ENCODE results near the gene TRMO.

The TRMO gene

GRCh38 chr9:97863314-97863713 is 59.0 kb downstream of the TRMO start:
- TF ChIP-seq BHLHE40 (IDR thresholded peaks at IDR 0.05; ENCODE audit: borderline replicate concordance): no peak
- CTCF ChIA-PET: no interaction called here
- POLR2A ChIA-PET: no interaction called here
- no peak for DNase-seq (ENCODE audit: extremely low spot score)

DNA sequence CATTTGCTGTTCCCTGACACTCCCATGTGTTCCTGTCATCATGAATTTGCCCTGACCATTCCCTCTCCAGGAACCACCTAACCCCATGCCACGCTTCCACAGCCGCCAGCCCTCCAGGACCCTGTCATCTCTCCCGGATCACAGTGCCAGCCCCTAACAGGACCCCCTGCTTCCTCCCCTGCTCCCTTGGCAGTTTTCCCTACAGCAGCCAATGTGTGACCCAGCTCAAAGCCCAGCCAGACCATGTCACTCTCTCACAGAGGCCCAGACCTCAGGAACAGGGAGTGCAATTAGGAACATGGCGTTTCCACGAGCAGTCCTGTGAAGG is 61.2 kb downstream of the TRMO start:
- CTCF ChIA-PET: no interaction called here
- POLR2A ChIA-PET: no interaction called here
- no peak for DNase-seq (ENCODE audit: extremely low spot score)
- TF ChIP-seq PKNOX1 (IDR thresholded peaks at IDR 0.05) (no peak), CTBP1 (IDR thresholded peaks at IDR 0.05; ENCODE audit: borderline replicate concordance) (no peak), HDGF (IDR thresholded peaks at IDR 0.05; ENCODE audit: borderline replicate concordance) (no peak), SUZ12 (IDR thresholded peaks at IDR 0.05) (no peak), SP1 (IDR thresholded peaks at IDR 0.05) (no peak), ZNF384 (IDR thresholded peaks at IDR 0.05) (no peak), FOXA1 (IDR thresholded peaks at IDR 0.05) (no peak), ARNT (IDR thresholded peaks at IDR 0.05) (no peak), FOXM1 (IDR thresholded peaks at IDR 0.05; ENCODE audit: borderline replicate concordance) (no peak), FOXK2 (IDR thresholded peaks at IDR 0.05) (no peak), BHLHE40 (IDR thresholded peaks at IDR 0.05; ENCODE audit: borderline replicate concordance) (no peak), L3MBTL2 (conservative IDR thresholded peaks at IDR 0.05) (no peak), LEF1 (IDR thresholded peaks at IDR 0.05; ENCODE audit: borderline replicate concordance) (no peak), ELF4 (IDR thresholded peaks at IDR 0.05) (no peak), NFRKB (IDR thresholded peaks at IDR 0.05) (no peak)

DNA sequence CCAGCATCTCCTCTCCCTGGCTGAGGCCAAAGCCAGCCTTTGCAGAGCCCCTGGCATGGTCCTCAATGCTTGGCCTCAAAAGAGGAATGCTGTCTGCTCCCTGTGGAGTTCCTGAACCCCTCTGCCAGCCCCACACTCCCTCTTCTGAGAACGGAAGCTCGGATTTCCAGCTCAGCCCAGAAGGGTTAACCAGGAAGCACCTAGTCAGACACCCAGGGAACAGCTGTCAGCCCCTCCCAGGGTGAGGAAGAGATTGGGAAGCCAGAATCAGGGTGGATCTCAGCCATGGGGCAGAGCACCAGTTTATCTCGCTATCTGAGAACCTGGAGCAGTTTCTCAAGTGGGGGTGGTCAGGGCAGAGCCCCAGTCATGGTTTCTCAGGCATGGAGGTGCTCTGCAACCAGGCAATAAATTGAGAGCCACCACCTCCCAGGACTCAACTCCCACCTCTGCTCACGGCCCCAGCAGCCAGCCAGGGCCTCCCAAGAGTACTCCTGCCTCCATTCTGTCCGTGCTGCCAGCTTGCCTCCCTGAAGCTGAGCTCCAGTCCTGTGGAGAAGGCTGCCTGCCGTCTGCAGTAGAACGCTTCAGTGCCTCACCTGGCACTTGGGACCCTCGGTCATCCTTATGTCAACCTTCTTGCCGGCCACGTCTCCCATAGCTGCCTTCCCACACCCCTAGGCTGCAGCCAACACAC is 61.7 kb downstream of the TRMO start:
- TF ChIP-seq ELF4 (IDR thresholded peaks at IDR 0.05): no peak
- TF ChIP-seq SUZ12 (IDR thresholded peaks at IDR 0.05): no peak
- no peak for TF ChIP-seq TARDBP (IDR thresholded peaks at IDR 0.05)
- TF ChIP-seq NFRKB (IDR thresholded peaks at IDR 0.05): no peak
- no peak for TF ChIP-seq SP1 (IDR thresholded peaks at IDR 0.05)
- DNase-seq (ENCODE audit: extremely low spot score): no peak
- POLR2A ChIA-PET: no interaction called here
- CTCF ChIA-PET: no interaction called here

DNA sequence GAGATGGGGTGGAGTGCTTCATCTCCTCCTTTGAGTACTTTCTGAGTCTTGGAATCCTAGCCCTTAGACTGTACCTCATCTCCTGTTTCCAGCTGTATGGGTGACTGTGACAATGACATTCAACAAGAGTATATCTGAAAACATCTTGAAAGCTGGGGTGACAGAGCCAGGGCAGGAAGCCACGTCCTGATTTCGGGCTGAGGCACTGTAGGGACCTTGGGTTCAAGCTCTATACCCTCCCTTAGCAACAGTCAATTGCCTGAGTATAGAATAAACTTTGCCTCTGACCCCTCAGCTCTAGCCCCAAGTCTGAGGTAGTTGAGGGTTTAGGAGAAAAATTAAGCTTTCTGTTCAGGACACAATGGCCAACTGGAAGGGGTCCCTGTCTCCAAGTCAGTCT is 63.0 kb downstream of the TRMO start:
- TF ChIP-seq FOXA1 (IDR thresholded peaks at IDR 0.05) (no peak), FOXK2 (IDR thresholded peaks at IDR 0.05) (no peak), NFRKB (IDR thresholded peaks at IDR 0.05) (no peak), PKNOX1 (IDR thresholded peaks at IDR 0.05) (no peak), SP1 (IDR thresholded peaks at IDR 0.05) (no peak), HDGF (IDR thresholded peaks at IDR 0.05; ENCODE audit: borderline replicate concordance) (no peak), LEF1 (IDR thresholded peaks at IDR 0.05; ENCODE audit: borderline replicate concordance) (no peak), SUZ12 (IDR thresholded peaks at IDR 0.05) (no peak), BHLHE40 (IDR thresholded peaks at IDR 0.05; ENCODE audit: borderline replicate concordance) (no peak), FOXM1 (IDR thresholded peaks at IDR 0.05; ENCODE audit: borderline replicate concordance) (no peak), ELF4 (IDR thresholded peaks at IDR 0.05) (no peak), L3MBTL2 (conservative IDR thresholded peaks at IDR 0.05) (no peak), CTBP1 (IDR thresholded peaks at IDR 0.05; ENCODE audit: borderline replicate concordance) (no peak), TARDBP (IDR thresholded peaks at IDR 0.05) (no peak)
- POLR2A ChIA-PET: no interaction called here
- CTCF ChIA-PET: no interaction called here
- DNase-seq (ENCODE audit: extremely low spot score): no peak

DNA sequence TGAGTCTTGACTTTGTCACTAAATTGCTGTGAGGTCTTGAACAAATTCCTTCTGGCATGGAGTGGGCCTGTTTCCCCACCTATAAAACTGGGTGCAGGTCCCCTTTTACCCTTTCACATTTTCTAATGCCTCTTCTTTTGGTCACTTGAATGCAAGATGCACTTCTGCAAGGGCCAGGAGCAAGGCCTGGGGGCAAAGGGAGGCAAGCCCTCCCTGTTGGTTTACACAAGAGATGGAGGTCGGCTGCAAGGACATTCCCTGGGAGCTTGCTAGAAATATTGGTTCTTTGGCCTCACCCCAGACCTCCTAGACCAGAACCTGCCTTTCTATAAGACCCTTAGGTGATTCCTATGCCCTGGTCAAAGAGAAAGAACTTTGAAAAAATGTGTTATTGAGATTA is 63.5 kb downstream of the TRMO start:
- POLR2A ChIA-PET: no interaction called here
- CTCF ChIA-PET: no interaction called here
- no peak for DNase-seq (ENCODE audit: extremely low spot score)
- TF ChIP-seq CTBP1 (IDR thresholded peaks at IDR 0.05; ENCODE audit: borderline replicate concordance): no peak
- no peak for TF ChIP-seq FOXA1 (IDR thresholded peaks at IDR 0.05)
- no peak for TF ChIP-seq BHLHE40 (IDR thresholded peaks at IDR 0.05; ENCODE audit: borderline replicate concordance)
- TF ChIP-seq ARNT (IDR thresholded peaks at IDR 0.05): no peak

- DNase-seq (ENCODE audit: extremely low spot score): no peak
- ChIA-PET CTCF (no interaction called here), POLR2A (no interaction called here)
- no peak for TF ChIP-seq NFRKB (IDR thresholded peaks at IDR 0.05)
- TF ChIP-seq FOXM1 (IDR thresholded peaks at IDR 0.05; ENCODE audit: borderline replicate concordance): no peak
- TF ChIP-seq TARDBP (IDR thresholded peaks at IDR 0.05): no peak
- no peak for TF ChIP-seq ELF4 (IDR thresholded peaks at IDR 0.05)
- TF ChIP-seq L3MBTL2 (conservative IDR thresholded peaks at IDR 0.05): no peak
- TF ChIP-seq CTBP1 (IDR thresholded peaks at IDR 0.05; ENCODE audit: borderline replicate concordance): no peak
These were observed 63.9 kb downstream of the TRMO start for GRCh38 chr9:97858393-97858713.

GRCh38 chr9:97857606-97858392 is 64.5 kb downstream of the TRMO start:
- ChIA-PET POLR2A (no interaction called here), CTCF (no interaction called here)
- DNase-seq (ENCODE audit: extremely low spot score): no peak
- TF ChIP-seq HDGF (IDR thresholded peaks at IDR 0.05; ENCODE audit: borderline replicate concordance): no peak
- no peak for TF ChIP-seq FOXK2 (IDR thresholded peaks at IDR 0.05)
- TF ChIP-seq ZNF384 (IDR thresholded peaks at IDR 0.05): no peak
- no peak for TF ChIP-seq LEF1 (IDR thresholded peaks at IDR 0.05; ENCODE audit: borderline replicate concordance)
- TF ChIP-seq CTBP1 (IDR thresholded peaks at IDR 0.05; ENCODE audit: borderline replicate concordance): no peak
- no peak for TF ChIP-seq L3MBTL2 (conservative IDR thresholded peaks at IDR 0.05)
- no peak for TF ChIP-seq SUZ12 (IDR thresholded peaks at IDR 0.05)
- no peak for TF ChIP-seq ARNT (IDR thresholded peaks at IDR 0.05)
- no peak for TF ChIP-seq SP1 (IDR thresholded peaks at IDR 0.05)
- no peak for TF ChIP-seq TARDBP (IDR thresholded peaks at IDR 0.05)
- no peak for TF ChIP-seq NFRKB (IDR thresholded peaks at IDR 0.05)
- no peak for TF ChIP-seq PKNOX1 (IDR thresholded peaks at IDR 0.05)
- TF ChIP-seq FOXM1 (IDR thresholded peaks at IDR 0.05; ENCODE audit: borderline replicate concordance): no peak
- TF ChIP-seq BHLHE40 (IDR thresholded peaks at IDR 0.05; ENCODE audit: borderline replicate concordance): no peak
- TF ChIP-seq FOXA1 (IDR thresholded peaks at IDR 0.05): no peak
- no peak for TF ChIP-seq ELF4 (IDR thresholded peaks at IDR 0.05)

Measured in HEK293T (cell line).